Measurements from ENCODE around the gene MYDGF.

The MYDGF gene

DNA sequence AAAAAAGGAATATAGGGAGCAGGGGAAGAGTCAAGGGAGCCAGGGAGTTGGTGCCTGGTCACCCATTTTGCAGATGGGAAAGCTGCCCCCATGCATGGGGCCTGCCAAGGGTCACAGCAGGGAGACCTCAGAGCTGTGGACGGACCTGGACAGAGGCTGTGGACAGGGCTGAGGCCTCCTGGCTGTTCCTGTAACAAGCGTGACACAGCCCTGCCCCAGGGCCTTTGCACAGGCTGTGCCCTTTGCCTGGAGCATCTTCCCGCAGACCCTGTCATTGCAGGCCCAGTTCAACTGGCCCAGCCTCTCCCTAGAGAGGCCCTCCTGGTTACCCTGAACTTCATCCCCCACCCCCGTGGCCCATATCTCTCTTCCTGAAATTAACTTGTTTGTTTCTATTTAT lies 24.4 kb downstream of the MYDGF start:
- no peak for DNase-seq (ENCODE audit: low read depth in 2 of 2)

DNA sequence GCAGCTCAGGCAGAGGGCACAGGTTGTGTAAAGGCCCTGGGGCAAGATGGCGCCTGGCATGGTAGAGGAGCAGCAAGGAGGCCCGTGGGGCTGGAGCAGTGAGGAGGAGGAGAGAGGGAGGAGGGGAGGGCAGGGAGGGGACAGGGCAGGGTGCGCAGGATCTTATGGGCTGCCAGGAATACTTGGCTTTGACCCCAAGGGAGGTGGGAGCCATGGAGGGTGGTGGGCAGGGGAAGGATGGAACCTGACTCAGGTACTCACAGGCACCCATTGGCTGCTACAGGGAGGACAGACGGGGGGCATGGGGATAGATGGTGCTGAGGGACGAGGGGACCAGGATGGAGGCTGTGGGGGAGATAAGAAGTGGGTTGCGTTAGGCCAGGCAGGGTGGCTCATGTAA lies 27.5 kb downstream of the MYDGF start:
- DNase-seq (ENCODE audit: low read depth in 2 of 2) = no peak

DNA sequence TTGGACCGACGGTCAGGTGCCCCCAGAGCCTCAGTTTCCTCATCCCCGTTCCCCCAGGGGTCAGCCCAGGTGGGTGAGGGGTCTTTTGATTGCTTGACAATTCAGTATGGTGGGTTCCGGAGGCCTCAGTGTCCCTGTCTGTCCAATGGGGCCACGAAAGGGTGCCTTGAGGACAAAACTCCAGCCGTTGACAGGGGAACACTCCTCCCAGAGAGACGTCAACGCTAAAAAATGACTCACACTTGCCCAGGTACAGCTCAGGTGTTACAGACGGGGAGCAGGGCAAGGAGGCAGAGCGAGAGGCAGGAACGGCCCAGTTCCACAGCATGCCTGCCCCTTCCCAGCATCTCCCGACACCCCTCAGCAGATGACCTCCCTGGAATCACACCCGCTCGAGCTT lies 29.0 kb downstream of the MYDGF start:
- DNase-seq (ENCODE audit: low read depth in 2 of 2) = no peak

DNA sequence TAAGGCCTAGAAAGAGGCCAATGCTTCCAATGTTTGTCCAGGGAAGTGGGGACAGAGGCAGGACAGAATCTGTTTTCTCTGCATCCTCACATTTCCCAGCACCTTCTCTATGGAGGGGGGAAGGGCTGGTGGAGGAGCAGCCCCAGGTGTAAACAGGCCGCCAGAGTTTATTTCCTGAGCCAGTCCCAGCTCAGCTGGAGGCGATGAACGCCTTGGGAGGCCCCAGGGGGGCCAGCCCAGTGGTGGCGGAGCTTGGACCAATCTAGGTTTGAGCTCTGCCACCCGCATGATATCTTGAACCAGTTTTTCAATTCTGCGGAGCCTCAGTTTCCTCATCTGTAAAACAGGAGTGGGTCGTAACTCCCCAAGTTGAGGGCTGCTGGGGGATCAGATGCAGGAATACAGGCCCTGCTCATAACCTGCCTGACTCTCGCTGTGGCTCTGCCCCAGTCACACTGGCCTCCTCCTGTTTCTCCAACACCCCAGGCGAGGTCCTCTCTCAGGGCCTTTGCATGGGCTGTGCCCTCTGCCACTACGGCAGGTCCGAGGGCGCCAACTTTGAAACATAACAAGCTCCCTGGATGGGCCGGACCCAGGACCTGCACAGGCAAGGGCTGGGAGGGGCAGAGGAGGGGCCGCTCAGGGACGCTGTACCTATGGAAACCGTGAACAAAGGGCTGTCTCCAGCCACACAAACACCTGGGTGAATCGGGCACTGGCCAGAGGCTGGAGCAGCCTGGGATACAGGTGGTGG lies 29.7 kb downstream of the MYDGF start:
- no peak for DNase-seq (ENCODE audit: low read depth in 2 of 2)

DNA sequence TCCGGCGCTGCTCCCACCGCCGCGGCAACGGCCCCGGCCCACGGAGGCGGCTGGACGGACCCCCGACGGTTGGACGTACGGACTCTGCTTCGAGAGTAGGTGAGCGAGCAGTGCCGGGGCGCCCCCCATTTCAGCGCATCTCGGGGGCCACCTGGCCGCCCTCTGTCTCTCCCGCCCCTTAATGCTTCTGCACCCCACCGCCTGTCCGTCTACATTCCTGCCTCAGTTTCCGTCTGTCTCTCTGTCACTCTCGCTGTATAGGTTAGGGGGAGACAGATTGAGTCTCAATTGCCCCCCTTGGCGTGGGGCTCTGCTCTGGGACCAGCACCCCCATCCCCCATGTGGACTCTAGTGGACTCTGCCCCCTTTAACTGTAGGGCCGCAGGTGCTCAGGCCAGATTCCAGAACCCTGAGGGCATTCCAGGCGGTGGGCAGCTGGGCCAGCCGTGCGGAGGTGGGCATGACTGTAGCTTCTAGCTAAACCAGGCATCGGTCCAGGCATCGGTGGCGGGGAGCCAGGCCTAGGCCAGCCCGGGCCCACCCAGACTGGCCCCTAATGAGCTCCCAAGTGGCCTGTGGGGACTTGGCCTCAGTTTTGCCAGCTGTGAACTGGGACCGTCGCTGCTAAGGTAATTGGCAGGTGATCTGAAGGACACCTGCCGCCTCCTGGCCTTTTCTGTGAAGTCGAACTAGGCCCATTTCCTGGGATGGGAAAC lies 30.5 kb downstream of the MYDGF start:
- no peak for DNase-seq (ENCODE audit: low read depth in 2 of 2)

DNA sequence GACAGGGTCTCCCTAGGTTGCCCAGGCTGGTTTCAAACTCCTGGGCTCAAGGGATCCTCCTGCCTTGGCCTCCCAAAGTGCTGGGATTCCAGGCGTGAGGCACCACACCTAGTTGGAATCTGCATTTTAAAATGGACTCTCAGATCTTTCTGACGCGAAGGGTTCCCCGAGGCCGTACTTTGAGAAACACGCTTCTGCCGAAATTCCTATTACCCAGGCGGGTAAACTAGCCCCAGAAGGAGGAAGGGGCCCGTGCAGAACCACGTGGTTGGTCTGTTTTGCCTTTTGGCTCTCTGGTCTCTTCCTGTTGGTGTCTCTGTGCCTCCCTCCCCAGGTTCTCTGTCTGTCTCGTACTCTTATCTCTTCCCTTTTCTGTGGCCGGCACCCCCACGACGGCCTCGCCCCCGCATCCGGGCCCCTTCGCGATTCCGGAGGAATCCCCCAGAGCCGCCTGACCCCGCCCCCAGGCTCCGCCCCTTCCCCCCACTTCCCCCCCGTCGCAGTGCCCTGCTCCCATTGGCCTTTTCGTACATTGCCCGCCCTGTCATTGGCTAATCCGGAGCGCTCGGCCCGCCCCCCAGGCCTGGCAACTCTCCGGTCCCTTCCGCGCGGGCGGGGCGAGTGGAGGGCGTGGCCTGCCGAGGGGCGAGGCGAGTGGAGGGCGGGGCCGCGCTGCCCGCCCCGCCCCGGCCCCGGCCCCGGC lies 31.2 kb downstream of the MYDGF start, which contains the start of gene TNFAIP8L1:
Gene TNFAIP8L1 (plus strand): TSS at position 689 of the 703 bp plus-strand sequence. CDS start 12,354 bp downstream, outside the sequence.
- peak; percentile 99 for DNase-seq (ENCODE audit: low read depth in 2 of 2)

DNA sequence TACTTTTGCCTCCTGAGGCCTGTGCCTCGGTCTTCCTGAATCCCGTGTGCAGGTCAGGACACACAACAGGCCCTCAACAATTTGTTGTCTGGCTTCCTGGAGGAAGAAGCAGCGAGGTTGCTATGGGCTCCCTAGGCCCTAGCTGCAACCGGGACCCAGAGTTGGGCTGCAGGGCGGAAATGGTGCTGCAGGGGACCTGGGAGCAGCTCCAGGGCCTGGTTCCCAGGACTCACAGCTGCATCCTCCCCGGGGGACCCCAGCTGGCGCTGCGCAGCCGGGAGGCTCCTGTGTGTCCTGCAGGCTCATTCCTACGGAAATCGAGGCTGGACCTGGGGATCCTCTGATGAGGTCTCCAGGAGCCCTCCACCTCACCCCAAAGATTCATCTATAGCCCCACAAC lies 31.8 kb downstream of the MYDGF start:
- no peak for DNase-seq (ENCODE audit: low read depth in 2 of 2)

DNA sequence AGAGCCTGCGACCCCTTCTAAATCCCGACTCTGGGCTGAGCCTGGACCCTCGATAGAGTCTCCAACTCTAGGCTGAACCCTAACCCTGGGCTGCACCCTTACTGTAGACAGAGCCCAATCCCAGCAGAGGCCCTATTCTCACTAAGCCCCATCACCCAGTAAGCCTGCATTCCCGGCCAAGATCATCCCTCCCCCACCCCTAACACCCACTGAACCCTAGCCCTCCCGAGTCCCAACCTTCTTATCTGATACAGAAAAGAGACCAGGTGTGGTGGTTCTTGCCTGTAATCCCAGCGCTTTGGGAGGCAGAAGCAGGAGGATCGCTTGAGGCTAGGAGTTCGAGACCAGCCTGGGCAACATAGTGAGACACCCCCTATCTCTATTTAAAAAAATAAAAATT lies 33.4 kb downstream of the MYDGF start:
- DNase-seq (ENCODE audit: low read depth in 2 of 2) = no peak

DNA sequence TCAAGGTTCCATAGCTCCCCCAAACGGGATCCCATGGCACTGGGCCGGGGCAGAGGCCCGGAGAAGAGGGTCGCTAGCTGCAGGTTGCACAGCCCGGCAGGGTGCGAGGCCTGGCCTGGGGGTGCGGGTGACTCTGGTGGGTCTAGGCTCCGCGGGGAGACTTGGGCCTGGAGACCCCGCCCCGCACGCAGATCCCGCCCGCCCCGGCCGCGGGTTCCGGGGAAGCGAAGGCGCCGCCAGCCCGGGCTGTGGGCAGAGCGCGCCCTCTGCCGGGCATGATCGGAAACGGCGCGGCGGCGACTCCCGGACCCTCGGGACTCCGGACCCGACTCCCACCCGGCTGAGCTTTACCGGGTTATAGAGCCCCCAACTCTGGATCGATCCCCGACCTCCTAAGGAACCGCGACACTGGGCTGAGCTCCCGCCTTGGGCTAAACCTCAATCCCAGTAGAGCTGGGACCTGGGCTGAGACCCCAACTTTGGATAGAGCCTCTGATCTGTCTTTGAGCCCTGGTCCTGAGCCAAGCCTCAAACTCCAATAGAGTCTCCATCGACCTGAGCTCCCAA lies 33.9 kb downstream of the MYDGF start:
- DNase-seq (ENCODE audit: low read depth in 2 of 2) = peak; percentile 76 to 80

DNA sequence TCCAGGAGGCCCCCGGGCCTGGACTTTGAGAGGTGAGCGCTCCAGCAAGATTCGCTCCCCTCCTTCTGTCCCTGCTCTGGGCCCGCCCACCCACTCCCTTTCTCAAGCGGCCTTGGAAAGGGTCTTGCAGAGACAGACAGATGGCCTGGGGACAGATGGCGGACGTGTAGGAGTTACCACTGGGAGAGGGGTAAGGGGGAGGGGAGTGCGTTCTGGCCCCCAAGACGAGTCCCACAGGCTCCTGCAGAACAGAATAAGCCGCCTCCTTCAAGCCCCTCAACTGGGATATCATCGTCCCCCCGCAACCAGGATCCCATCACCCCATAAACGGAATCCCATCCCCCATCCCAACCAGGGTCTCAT lies 34.4 kb downstream of the MYDGF start:
- no peak for DNase-seq (ENCODE audit: low read depth in 2 of 2)

DNA sequence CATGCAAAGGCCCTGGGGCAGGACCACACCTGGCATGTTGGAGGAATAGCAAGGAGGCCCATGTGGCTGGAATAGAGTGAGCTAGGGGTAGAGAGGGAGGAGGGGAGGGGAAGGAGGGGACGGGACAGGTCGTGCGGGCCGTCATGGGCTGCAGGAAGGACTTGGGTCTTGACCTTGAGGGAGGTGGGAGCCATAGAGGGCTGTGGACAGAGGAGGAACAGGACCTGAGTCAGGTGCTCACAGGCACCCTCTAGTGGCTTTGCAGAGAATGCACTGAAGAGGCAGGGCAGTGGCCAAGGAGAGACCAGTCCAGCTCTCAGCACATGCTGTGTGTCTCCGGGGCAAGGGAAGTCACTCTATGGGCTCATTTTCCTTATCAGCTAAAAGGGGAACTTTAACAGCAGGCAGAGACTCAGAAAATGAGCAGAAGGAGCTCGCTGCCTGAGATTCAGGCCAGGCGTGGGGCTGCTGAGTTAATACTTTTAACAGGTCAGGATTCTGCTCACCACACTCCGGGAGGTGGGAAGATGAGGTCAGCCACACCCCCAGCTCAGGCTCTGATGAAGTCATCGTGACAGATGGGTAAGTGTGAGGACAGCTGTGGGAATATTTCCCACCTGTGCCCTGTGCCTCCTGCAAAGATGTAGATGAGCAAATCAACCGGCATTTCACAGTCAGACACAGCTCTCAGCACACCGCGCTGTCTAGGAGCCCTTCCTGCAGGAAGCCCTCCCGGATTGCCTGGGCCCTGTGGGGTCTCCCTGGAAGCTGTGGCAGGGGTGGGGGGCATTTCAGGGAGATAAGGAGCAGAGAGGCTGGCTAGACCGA lies 36.8 kb downstream of the MYDGF start:
- DNase-seq (ENCODE audit: low read depth in 2 of 2) = peak in 1 of 2 donors; percentile 25

DNA sequence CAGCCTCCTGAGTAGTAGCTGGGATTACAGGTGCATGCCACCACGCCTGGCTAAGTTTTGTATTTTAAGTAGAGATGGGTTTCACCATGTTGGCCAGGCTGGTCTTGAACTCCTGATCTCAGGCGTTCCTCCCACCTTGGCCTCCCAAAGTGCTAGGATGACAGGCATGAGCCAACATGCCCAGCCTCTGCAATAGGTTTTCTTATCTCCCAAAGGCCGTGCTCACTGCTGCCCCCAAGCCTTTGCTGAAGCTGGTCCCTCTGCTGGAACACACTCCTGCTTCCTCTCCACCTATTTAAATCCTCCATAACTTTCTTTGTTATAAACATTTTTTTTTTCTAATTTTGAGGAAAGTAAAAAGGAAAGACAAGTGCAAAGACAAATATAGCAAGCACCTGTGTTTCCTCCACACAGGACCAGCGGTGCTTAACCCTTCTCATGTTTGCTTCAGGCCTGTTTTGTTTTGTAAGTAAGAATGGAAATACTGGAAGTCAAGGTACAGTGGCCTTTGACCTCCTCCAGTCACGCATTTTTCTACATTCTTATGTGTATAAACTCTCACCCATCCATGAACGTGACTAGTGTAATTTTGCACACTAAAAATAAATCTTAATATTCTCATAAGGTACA lies 45.3 kb downstream of the MYDGF start:
- DNase-seq (ENCODE audit: low read depth in 2 of 2) = no peak

DNA sequence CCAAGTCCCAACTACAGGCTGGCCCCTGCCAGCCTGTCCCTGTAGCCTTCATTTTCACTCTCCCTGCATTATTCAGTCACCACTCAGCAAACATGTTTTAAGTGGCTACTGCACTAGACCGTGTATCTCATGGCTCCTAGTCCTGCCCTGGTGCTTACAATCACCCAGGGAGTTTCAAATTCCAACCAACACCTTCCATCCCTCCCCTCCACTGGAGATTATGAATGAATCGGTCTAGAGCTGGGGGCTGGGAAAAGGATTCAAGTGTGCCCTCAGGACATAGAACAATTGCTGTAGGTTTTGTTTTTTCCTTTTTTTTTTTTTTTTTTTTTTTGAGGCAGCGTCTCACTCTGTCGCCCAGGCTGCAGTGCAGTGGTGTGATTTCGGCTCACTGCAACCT lies 45.8 kb downstream of the MYDGF start:
- DNase-seq (ENCODE audit: low read depth in 2 of 2) = no peak

DNA sequence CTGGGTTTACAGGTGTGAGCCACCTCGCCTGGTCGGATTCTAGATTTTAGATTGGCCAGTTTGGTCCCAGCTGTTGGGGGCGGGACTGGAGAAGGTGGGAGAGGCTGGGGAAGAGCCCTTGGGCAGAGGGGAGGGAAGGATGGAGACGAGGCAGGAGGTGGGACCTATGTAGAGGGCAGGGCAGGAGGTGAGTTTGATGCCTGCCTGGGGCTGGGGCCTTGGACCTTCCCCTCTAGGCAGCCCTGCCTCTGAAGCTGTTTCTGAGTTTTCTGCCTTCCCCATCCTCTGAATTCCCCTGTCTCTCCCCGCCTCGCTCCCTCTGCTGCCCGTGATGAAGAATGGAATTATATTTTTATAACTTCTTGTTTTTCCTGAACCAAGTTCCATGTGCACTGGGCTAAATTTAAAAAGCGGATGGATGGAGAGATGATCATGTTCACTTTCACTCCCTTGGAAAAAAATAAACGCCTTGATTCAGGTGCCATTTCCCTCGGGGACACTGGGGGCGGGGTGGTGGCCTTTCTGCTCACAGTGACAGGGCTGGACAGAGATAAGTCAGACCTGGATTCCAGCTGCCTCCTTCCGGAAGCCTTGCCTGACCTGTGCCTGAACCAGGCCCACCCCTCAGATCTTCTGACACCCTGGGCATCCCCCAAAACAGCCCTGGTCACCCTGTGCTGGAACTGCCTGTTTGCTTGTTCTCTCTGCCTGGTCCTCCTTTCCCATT lies 47.3 kb downstream of the MYDGF start:
- DNase-seq (ENCODE audit: low read depth in 2 of 2) = no peak

DNA sequence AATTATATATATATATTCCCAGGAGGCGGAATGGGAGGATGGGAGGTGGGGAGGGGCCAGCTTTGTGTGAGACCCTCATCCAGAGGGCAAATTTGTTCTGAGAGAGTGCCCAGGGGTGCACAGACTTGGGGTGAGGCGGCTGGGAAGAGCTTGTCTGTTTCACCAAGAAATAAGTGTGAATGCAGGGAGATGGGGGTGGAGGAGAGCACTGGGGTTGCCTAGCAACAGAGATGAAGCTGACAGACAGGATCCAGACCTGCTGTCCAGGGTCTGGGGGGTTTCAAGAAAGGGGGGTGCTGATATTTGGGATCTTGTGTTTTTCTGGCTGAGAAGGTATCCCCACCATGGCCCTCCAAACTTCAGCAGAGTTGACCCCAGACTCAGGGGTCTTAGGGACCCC lies 49.5 kb downstream of the MYDGF start:
- DNase-seq (ENCODE audit: low read depth in 2 of 2) = no peak

DNA sequence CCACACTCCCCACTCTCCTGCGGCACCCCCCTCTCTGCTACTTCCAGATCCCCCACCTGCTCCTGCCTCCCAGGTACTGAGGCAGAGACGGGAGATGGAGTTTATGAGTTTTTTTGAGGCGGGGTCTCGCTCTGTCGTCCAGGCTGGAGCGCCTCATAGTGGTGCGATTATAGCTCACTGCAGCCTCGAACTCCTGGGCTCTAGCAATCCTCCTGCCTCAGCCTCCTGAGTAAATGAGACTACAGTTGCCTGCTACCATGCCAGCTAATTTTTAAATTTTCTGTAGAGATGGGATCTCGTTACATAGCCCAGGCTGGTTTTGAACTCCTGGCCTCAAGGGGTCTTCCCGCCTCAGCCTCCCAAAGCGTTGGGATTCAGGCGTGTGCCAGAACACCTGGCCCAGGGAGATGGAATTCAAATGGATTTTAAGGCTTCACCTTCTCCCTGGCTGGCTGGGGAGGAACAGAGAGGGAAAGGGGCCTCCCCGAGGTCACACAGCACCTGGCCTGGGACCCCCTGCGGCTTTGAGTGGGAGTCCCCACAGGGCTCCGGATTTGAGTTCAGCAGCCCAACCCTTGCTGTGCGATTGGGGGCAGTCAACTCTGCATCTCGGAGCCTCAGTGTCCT lies 50.4 kb downstream of the MYDGF start:
- DNase-seq (ENCODE audit: low read depth in 2 of 2) = no peak

DNA sequence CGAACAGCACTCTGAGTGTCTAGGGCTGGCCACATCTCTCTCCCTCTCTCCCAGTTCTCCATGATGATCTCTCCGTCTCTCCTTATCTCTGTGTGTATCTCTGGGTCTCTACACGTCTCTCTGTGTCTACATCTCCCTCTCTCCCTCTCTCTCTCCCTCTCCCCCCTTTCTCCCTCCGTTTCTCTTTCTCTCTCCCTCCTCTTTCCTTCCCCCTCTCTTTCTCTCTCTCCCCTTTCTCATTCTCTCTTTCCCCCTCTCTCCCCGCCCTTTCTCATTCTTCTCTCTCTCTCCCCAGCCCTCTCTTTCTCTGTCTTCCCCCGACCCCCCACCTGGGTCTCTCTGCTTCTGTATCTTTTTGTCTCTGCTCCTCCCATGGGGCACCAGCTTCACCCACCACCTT lies 52.1 kb downstream of the MYDGF start:
- DNase-seq (ENCODE audit: low read depth in 2 of 2) = no peak

DNA sequence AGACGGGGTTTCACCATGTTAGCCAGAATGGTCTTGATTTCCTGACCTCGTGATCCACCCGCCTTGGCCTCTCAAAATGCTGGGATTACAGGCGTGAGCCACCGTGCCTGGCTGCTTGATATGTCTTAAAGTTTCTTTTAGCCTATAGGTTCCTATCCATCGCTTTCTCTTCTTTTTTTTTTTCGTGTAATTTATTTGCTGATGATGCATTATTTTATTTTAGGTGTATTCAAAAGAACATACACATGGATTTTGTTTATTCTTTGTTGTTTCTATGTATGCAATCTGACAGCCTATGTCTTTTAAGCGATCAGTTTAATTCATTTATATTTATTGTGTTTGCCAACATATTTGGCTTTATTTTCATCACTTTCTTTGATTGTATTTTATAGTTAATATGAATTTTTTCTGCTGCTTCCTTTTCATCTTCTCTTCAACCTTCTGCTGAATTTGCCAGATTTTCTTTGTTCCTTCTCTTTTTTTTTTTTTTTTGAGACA lies 56.8 kb downstream of the MYDGF start:
- DNase-seq (ENCODE audit: low read depth in 2 of 2) = no peak

DNA sequence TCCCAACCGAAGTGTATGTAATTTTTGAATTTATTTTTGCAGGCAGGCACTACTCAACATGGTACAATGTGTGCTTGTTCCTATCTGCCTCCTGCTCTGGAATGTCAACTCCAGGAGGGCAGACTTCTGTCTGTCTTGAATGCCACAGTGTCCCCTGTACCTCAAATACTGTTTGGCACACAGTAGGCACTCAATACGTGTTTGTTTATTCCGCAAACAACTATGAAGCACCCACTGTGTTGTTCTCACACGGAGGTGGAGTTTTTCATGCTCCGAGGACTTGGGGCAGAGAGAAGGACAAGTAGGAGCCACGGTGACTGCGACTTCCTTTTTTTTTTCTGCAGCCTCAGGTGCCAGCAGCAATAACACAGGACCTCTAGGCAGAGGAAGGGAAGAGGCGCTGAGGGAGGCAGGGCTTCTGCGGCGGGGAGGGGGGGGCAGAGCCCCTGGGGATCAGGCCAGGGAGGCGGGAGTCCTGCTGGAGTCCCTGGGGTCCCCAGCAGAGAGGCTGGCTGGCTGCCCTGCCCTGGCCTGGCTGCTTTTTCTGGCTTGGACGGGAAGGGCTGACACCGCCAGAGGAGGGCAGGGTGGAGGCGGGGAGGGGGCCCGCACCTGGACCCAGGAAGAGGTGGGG lies 60.1 kb downstream of the MYDGF start:
- DNase-seq (ENCODE audit: low read depth in 2 of 2) = no peak

Data from stimulated activated CD4-positive, alpha-beta T cell treated with anti-CD3 and anti-CD28 coated beads, Interleukin-1b, Interleukin-23, amount 100 ng/mL, for 4 hours (primary cell).